HFFc6 (cell line): ENCODE data around the gene HK3. TPM values are rescaled to one million over a fixed set of nuclear protein-coding genes. Genes with fewer than 3 reads are reported as not detected.

ENCODE experiments used
- DNase-seq: peaks from one replicate; pipeline ENCODE4 v3.0.0-alpha.2; 2018
- H3K27ac Mint-ChIP-seq: 2 replicates; pipeline ENCODE4 v1.8.0; 2020; ENCODE audit warnings: mild to moderate bottlenecking, mixed read lengths
- H3K27me3 Mint-ChIP-seq: 2 replicates; pipeline ENCODE4 v1.8.0; 2021; ENCODE audit warnings: mild to moderate bottlenecking, moderate library complexity, mixed read lengths; ENCODE audit not compliant: insufficient read depth
- H3K36me3 Mint-ChIP-seq: 2 replicates; pipeline ENCODE4 v1.8.0; 2021; ENCODE audit warnings: low read depth, mixed read lengths
- H3K4me1 Mint-ChIP-seq: 2 replicates; pipeline ENCODE4 v1.8.0; 2020; ENCODE audit warnings: low read depth, mixed read lengths
- H3K4me3 Mint-ChIP-seq: 2 replicates; pipeline ENCODE4 v1.8.0; 2020; ENCODE audit warnings: mild to moderate bottlenecking, moderate library complexity, mixed read lengths
- H3K9me3 Mint-ChIP-seq: 2 replicates; pipeline ENCODE4 v1.8.0; 2020; ENCODE audit warnings: mild to moderate bottlenecking, mixed read lengths
- CTCF ChIP-seq: fragments of 200-600 bp; sonication (generic); IDR thresholded peaks from 2 replicates; pipeline ENCODE4 v1.5.0; 2021; ENCODE audit warnings: antibody characterized with exemption, mild to moderate bottlenecking
- total RNA-seq, 6 experiments: library from RNA; stranded (reverse); fragmentation: NEBNext Ultra II Directional; extraction: Animal tissue kit (Norgen Biotek cat#: 25700); gene quantifications; 2 replicates in 1 of 6; 3 replicates in 5 of 6; pipeline ENCODE4 v1.2.3, GENCODE V29; 2021

The HK3 gene
- total RNA-seq, 6 experiments from 2014 or later = not detected

- no peaks in the 10 kb centered on the region for H3K27me3 Mint-ChIP-seq
- no peak overlapping the region for H3K27ac Mint-ChIP-seq
- no peak for DNase-seq
- H3K4me1 Mint-ChIP-seq = no peaks in the 10 kb centered on the region
- no peak overlapping the region for H3K4me3 Mint-ChIP-seq
- TF ChIP-seq CTCF = no peak
- no peaks in the 10 kb centered on the region for H3K9me3 Mint-ChIP-seq
- H3K36me3 Mint-ChIP-seq = peaks cover 8% of the 10 kb centered on the region
Measured at GRCh38 chr5:176941951-176942350, 42.8 kb upstream of the HK3 start.

DNA sequence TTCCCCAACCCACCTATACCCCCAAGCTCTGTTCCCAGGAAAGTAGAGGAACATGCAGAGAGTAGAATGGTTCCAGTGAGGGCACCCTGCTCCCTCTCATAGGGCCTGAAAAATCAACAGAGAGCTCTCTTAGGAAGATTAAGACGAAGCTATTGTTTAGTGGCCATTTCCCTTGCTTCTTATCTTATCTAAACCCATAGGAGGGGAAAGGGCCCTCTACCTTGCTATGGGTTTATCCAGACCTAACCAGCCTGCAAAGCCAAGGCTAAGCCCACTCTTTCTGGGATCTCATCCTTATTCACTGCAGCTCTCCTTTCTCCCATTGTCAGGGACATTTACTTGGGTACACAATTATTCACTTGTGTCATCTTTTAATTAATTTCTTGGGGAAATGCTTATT is 39.3 kb upstream of the HK3 start:
- peaks cover 7% of the 10 kb centered on the region for H3K36me3 Mint-ChIP-seq

DNA sequence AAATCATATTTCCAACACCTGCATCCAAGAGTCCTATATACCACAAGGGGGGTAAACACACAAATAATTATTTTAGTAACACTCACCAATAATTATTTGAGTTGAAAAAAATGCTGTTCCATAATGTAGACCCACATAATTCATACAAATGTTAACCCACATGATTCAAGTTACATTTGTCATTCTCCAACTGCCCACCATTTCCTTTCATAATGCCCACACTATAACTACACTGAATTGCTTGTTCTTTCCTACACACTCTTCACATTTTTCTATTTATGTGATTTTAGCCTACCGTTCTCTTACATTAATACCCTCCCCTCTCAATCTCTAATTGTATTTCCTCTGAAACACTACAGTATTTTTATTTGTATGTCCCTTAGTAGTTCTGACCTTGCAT is 35.9 kb upstream of the HK3 start:
- no peak for DNase-seq
- Mint-ChIP-seq H3K27ac (no peak overlapping the region), H3K36me3 (peaks cover 10% of the 10 kb centered on the region; the same call in 1 of the 2 replicates)

More for the DNA sequence above, 39.3 kb upstream of the HK3 start:
- H3K4me1 Mint-ChIP-seq = no peaks in the 10 kb centered on the region
- H3K27me3 Mint-ChIP-seq = no peaks in the 10 kb centered on the region
- no peaks in the 10 kb centered on the region for H3K9me3 Mint-ChIP-seq
- no peak for TF ChIP-seq CTCF
- no peak overlapping the region for H3K4me3 Mint-ChIP-seq
- no peak overlapping the region for H3K27ac Mint-ChIP-seq
- DNase-seq = no peak

DNA sequence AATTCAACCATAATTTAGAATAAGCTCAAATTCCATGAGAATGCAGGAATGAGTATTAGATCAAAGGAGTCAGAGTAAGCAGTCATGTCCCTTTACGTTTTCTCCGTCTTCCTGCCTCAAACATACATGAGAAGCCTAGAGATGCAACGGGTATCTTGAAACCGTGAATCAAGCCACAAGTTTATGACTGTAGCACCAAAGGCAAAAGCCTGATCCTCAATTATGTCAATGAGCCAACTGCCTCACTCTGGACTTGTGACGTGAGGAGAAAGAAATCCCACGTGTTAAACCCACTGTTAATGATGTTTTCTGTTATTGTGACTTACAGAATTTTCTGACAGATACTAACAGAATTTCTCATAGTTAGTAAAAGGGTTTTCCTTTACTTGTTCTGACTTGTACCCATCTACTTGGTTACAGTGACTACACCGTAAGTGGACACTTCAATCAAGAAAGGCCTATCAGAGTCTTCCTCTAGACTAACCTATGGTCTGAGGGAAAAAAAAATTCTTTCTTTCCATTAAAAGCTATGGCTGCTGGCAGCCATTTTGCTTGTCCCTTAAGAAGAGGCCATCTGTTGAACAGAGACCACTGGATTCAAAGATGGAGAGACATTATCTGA is 35.3 kb upstream of the HK3 start:
- Mint-ChIP-seq H3K27ac (no peak overlapping the region), H3K4me1 (no peaks in the 10 kb centered on the region), H3K36me3 (peaks cover 10% of the 10 kb centered on the region; the same call in 1 of the 2 replicates), H3K4me3 (no peak overlapping the region), H3K9me3 (no peaks in the 10 kb centered on the region), H3K27me3 (no peaks in the 10 kb centered on the region)
- no peak for DNase-seq
- no peak for TF ChIP-seq CTCF

More for the DNA sequence above, 35.9 kb upstream of the HK3 start:
- Mint-ChIP-seq H3K4me3 (no peak overlapping the region), H3K9me3 (no peaks in the 10 kb centered on the region), H3K4me1 (no peaks in the 10 kb centered on the region), H3K27me3 (no peaks in the 10 kb centered on the region)
- TF ChIP-seq CTCF = no peak

DNA sequence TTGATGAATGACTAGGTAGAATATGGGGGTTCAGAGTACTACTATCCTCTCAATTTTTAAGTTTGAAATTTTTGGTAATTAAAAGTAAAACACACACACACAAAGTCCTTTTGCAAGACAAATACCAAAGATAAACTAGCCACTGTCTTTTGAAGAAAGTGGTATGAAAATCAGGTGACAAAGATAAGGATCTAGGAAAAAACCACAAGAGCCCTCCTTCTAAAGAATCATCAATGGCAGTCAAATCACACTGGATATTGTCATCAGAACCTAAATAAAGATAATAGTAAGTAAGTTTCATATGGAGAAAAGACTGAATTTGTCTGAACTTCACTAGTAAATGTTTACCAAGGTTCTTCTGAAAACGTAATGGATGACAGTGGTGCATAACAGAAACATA is 30.5 kb upstream of the HK3 start:
- H3K4me1 Mint-ChIP-seq = no peaks in the 10 kb centered on the region
- H3K27ac Mint-ChIP-seq = no peak overlapping the region
- no peak for DNase-seq
- no peaks in the 10 kb centered on the region for H3K9me3 Mint-ChIP-seq
- no peak overlapping the region for H3K4me3 Mint-ChIP-seq
- peaks cover 10% of the 10 kb centered on the region; the same call in 1 of the 2 replicates for H3K36me3 Mint-ChIP-seq
- no peak for TF ChIP-seq CTCF
- H3K27me3 Mint-ChIP-seq = no peaks in the 10 kb centered on the region
